Stimulated activated CD8-positive, alpha-beta memory T cell treated with anti-CD3 and anti-CD28 coated beads, Interleukin-15, amount 100 ng/mL, for 4 hours (primary cell): ENCODE data around the gene DLGAP3.
"Not testable (repeated sequence)": the region's sequence is repeated elsewhere in the genome, so short reads cannot be mapped to it uniquely, and the experiment has no call there.

Experiments used
- DNase-seq, 2 donors: peaks; one replicate each; pipeline ENCODE4 v3.0.0-alpha.2; 2020; ENCODE audit warnings: low read depth in 2 of 2

DLGAP3 gene

DNA sequence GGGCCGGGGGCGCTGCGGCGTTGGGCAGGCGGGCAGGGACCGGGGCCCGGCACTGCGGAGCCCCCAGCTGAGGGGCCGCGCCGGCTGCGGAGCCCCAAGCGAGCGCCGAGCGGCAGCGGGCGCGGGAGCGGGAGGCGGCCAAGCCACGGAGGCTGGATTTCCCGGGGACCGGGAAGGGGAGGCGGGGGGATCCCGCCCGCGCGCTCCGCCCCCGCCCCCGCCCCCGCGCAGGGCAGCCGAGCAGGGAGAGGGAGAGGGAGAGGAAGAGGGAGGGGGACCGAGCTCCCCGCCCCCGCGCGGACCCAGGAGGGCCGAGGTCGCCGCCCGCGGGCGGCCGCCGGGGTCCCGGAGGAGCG, at the start of gene DLGAP3:
DLGAP3 (minus strand) TSS at position 154 of the 356 bp plus-strand sequence. CDS start 24,267 bp downstream, outside the sequence.
- DNase-seq = no peak

DNA sequence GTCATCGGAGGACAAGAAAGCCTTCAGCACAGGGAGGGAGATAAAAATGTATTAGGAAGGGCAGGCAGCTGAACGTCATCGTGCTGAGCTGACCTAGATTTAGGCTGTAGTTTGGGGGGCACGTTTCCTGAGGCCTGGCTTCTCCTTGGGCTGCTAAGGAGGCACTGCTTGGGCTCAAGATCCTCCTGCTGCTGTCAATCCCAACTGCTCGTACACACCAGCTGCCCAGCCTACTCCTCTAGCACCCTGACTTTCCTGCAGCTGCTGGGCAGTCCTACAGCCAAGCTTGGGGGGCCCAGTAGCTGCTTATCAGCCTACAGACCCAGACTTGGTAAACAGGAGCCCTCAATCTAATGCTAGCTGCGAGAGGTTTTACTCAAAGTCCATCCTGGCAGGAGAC, 49.5 kb upstream of the DLGAP3 start:
- no peak for DNase-seq

DNA sequence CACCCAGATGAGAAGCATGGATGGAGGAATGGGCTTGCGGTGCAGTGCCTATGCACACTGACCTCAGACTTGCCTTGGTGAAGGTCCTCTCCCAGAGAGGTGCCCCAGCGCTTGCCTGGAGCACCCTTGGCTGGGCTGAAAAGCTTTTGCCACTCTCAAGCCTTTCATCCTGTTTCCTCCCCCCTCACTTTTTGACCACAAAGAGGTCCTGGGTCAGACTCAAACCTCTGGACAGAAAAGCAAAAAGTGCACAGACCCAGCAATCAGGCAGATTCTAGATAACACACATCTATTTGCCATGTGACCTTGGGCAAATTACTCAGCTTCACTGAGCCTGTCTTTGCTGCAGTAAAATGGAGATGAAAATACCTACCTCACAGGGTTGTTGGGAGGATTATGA, 48.4 kb upstream of the DLGAP3 start:
- no peak for DNase-seq

DNA sequence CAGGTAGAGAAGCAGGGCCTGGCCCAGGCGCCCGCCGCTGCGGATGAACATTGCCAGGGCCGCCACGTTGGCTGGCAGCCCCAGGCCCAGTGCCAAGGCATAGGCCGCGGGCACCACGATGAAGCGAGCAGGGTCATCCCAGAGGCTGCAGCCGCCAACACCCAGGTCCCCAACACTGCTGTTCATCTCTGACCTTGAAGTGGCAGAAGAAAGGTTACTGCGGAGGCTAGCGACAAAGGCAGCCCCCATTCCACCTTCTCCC, 47.7 kb upstream of the DLGAP3 start:
- DNase-seq = no peak

GRCh38 chr1:34976384-34977209, 47.1 kb upstream of the DLGAP3 start:
- no peak for DNase-seq

DNA sequence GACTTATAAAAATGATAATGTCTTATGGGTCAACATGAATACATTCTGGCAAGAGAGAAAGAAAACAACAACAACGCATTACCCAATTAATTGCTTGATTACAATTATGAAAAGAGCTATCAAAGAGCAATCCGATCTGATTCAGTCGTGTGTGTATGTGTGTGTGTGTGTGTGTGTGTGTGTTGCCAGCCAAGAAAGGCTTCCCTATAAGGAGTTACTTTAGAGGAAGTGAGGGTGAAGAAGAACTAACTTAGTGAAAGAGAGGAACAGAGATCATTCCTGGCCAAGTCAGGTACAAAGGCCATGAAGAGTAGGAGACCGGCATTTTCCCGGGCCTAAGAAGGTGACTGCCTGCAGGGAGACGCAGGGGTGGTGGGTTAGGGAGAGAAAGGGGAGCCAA, 46.3 kb upstream of the DLGAP3 start:
- DNase-seq = no peak

DNA sequence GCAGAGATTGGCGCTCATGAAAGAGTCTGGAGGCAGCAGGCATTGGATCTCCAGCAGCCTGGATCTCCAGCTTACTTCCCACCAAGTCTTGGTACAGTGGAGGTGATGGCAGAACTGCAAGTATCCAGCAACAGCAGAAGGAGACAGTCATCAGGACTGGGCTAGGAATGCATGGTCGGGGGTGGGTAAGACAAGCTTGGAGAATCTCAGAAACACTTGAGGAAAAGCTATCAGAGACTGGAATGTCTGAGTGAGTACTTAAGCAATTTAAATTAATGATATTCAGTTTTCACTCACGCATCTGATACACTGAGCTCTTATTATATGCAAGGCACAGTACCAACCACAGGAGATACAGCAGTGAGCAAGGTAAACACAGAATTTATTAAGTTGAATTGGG, 45.9 kb upstream of the DLGAP3 start:
- DNase-seq = no peak

DNA sequence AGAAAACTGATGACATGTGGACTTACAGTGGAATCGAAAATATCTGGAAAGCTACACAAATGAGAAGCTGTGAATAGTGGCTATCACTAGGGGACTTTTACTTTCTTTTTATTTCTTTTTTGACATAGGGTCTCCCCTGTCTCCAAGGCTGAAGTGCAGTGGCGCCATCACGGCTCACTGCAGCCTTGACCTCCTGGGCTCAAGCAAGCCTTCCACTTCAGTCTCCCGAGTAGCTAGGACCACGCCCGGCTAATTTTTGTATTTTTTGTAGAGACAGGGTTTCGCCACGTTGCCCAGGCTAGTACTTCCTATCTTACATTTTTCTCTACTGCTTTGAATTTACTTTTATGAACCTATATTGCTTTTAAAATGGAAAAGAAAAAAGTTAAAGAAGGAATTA, 45.2 kb upstream of the DLGAP3 start:
- DNase-seq = no peak

- no peak for DNase-seq
Observed at GRCh38 chr1:34973326-34973725, 43.9 kb upstream of the DLGAP3 start.

GRCh38 chr1:34970829-34971228, 41.4 kb upstream of the DLGAP3 start:
- DNase-seq = no peak

GRCh38 chr1:34970220-34970735, 40.8 kb upstream of the DLGAP3 start:
- no peak for DNase-seq

- not testable (repeated sequence) for DNase-seq
Observed at GRCh38 chr1:34968297-34968696, 38.8 kb upstream of the DLGAP3 start.

- not testable (repeated sequence) for DNase-seq
Observed at GRCh38 chr1:34967672-34968071, 38.2 kb upstream of the DLGAP3 start.

DNA sequence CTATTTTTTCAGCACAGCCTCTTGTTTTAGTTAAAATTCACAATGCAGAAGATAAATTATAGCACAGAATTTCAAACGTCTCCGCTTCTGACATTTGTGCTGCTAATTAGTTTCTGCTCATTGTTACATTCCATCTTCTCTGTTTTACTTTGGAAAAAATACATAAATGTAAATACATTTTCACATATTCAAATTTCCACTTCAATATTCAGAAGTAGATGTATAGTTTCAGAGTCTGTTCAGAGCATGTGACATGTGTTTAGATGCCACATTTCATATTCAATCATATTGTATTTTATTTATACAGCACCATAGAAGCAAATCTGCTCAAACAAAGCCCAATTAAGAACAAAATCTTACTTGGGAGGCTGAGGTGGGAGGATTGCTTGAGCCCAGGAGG, 36.1 kb upstream of the DLGAP3 start:
- DNase-seq = no peak

GRCh38 chr1:34950428-34950827, 21.0 kb upstream of the DLGAP3 start:
- no peak for DNase-seq

- not testable (repeated sequence) for DNase-seq
Observed at GRCh38 chr1:34948739-34949138, 19.3 kb upstream of the DLGAP3 start.

DNA sequence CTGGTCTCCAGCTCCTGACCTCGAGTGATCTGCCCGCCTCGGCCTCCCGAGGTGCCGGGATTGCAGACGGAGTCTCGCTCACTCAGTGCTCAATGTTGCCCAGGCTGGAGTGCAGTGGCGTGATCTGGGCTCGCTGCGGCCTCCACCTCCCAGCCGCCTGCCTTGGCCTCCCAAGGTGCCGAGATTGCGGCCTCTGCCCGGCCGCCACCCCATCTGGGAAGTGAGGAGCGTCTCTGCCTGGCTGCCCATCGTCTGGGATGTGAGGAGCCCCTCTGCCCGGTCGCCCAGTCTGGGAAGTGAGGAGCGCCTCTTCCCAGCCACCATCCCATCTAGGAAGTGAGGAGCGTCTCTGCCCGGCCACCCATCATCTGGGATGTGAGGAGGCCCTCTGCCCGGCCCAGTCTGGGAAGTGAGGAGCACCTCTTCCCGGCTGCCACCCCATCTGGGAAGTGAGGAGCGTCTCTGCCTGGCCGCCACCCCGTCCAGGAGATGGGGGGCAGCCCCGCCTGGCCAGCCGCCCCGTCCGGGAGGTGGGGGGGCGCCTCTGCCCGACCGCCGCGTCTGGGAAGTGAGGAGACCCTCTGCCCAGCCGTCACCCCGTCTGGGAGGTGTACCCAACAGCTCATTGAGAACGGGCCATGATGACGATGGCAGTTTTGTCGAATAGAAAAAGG, 18.3 kb upstream of the DLGAP3 start:
- not testable (repeated sequence) for DNase-seq

- DNase-seq = no peak
Observed at GRCh38 chr1:34946211-34946610, 16.8 kb upstream of the DLGAP3 start.

DNA sequence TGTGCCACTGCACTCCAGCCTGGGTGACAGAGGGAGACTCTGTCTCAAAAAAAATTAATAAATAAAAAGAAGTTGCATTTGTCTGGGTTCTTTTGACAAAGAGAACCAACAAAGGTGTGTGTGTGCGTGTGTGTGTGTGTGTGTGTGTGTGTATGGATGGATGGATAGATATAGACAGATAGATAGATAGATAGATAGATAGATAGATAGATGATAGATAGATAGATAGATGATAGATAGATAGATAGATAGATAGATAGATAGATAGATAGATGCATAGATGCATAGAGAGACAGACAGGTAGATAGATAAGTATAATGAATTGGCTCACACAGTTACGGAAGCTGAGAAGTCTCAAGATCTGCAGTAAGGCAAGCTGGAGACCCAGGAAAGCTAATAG, 12.3 kb upstream of the DLGAP3 start:
- not testable (repeated sequence) for DNase-seq

DNA sequence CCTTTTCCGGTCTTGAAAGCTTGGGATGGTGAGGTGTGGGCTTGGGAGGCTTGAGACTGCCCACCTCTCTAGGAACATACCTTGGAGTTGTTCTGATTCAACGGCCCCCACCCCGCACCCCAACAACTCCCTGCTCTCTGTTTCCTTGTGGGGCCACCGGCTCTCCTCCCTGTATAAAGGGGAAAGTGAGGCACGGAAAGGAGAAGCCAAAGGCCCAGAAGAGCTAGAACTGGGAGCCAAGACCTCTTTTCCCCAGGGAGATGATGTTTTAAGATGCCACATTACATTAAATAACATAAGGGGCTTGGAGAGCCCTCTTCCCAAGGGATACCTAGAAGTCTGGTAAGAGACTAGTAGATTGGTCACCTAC, 1.2 kb upstream of the DLGAP3 start:
- DNase-seq = no peak

GRCh38 chr1:34929853-34930701, 627 bp upstream of the DLGAP3 start:
- no peak for DNase-seq

DNA sequence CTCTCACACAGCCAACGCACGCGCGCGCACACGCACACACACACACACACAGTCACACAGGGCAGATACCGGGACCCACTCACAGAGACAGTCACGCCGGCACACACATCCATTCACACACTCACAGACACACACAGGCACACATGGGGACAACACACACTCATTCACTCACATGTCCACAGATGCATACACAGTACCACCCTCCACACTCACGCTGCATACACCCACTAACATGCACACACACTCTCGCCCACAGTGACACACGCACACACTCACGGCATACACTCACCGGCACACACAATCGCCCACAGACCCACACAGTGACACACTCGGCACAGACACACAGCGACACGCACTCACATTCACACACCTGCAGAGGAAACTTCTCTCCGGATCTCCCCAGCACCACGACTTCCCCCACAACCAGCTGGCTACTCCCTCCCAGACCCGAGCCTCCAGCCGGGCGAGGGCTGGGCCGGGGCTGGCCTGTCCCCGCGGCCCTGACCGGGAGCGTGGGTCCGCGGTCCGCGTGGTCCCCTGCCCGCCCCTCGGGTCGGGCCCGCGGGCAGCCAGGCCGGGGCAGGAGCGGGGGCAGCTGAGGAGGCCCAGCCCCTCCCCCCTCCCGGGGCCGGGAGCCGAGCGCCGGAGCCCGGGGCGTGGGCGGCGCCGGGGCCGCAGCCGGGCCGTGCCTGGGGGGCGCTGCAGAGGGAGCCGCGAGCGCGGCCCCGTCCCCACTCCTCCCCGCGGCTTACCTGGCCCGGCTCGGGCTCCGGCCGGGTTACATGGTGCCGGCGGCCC, 552 bp downstream of the DLGAP3 start:
- DNase-seq = peak in 1 of 2 donors; percentile 4
